ENCODE measurements around the gene MACROD2.

DNA sequence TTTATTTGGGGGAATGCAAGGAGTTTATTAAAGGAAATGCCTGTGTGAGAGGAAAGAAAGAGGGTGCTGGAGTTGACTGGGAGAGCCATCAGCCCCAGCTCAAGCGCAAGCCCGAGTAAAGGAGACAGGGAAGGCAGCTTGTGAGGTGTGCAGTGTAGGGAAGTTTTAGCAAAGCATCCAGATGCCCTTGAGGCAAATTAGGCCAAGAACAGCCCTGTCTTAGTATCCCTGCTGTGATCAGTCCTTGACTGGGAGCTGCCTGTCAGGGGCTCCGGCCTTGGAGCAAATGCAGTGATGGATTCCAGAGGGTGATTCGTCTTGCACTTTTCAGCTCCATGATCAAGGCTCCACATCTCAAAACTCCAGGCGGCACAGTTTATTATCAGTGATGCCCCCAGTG is 2016.2 kb downstream of the MACROD2 start:
- TF ChIP-seq PHF8 (IDR thresholded peaks at IDR 0.05; ENCODE audit: borderline replicate concordance, low read depth) = no peak
- no peak for TF ChIP-seq POLR2A (IDR thresholded peaks at IDR 0.05; ENCODE audit: low read length)
- no peak for TF ChIP-seq CTCF (IDR thresholded peaks at IDR 0.05)
- TF ChIP-seq CEBPB (IDR thresholded peaks at IDR 0.05) = no peak
- TF ChIP-seq, protein P1, sequence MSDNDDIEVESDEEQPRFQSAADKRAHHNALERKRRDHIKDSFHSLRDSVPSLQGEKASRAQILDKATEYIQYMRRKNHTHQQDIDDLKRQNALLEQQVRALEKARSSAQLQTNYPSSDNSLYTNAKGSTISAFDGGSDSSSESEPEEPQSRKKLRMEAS (IDR thresholded peaks at IDR 0.05) = no peak
- no peak for TF ChIP-seq RCOR1 (IDR thresholded peaks at IDR 0.05; ENCODE audit: low read depth, low read length)
- TF ChIP-seq SREBF2 (IDR thresholded peaks at IDR 0.05) = no peak
- TF ChIP-seq CHD2 (IDR thresholded peaks at IDR 0.05; ENCODE audit: low read length, partially characterized antibody) = no peak
- no peak for TF ChIP-seq REST (IDR thresholded peaks at IDR 0.05)
- no peak for TF ChIP-seq ESRRA (IDR thresholded peaks at IDR 0.05; ENCODE audit: borderline replicate concordance, low read length)
- TF ChIP-seq FOSB (CRISPR knock-in tag; IDR thresholded peaks at IDR 0.05) = no peak
- no peak for TF ChIP-seq ZC3H11A (IDR thresholded peaks at IDR 0.05)
- TF ChIP-seq, protein P2, sequence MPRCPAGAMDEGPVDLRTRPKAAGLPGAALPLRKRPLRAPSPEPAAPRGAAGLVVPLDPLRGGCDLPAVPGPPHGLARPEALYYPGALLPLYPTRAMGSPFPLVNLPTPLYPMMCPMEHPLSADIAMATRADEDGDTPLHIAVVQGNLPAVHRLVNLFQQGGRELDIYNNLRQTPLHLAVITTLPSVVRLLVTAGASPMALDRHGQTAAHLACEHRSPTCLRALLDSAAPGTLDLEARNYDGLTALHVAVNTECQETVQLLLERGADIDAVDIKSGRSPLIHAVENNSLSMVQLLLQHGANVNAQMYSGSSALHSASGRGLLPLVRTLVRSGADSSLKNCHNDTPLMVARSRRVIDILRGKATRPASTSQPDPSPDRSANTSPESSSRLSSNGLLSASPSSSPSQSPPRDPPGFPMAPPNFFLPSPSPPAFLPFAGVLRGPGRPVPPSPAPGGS (IDR thresholded peaks at IDR 0.05) = no peak
- no peak for TF ChIP-seq EP300 (IDR thresholded peaks at IDR 0.05)

All from A549 (cell line).